GM21526 (cell line): ENCODE results near the gene TMLHE.
A peak's percentile ranks its signal among the peaks of the same experiment; 100 is the strongest.
"Not testable (repeated sequence)": the region's sequence is repeated elsewhere in the genome, so short reads cannot be mapped to it uniquely, and the experiment has no call there.

Experiments
- ATAC-seq: cut with Tn5 transposase; IDR thresholded peaks from one replicate; pipeline ENCODE4 v1.9.1; 2021; ENCODE audit warnings: moderate library complexity; ENCODE audit not compliant: unreplicated experiment, low FRiP score

The TMLHE gene

GRCh38 chrX:155612312-155613224, at the start of gene TMLHE, which contains the start of gene SPRY3:
TMLHE (minus strand) TSS chrX:155612952; CDS start chrX:155545276, 67,676 bp downstream.
SPRY3 (plus strand) TSS chrX:155612586.
- ATAC-seq: peak; percentile 84

GRCh38 chrX:155662282-155662681, 49.5 kb upstream of the TMLHE start:
- no peak for ATAC-seq

GRCh38 chrX:155645180-155645579, 32.4 kb upstream of the TMLHE start:
- no peak for ATAC-seq

- no peak for ATAC-seq
These were observed 30.5 kb upstream of the TMLHE start for GRCh38 chrX:155643240-155643639.

GRCh38 chrX:155641371-155641770, 28.6 kb upstream of the TMLHE start:
- not testable (repeated sequence) for ATAC-seq

GRCh38 chrX:155637714-155638113, 25.0 kb upstream of the TMLHE start:
- ATAC-seq: no peak

- not testable (repeated sequence) for ATAC-seq
These were observed 22.3 kb upstream of the TMLHE start for GRCh38 chrX:155635019-155635418.

- peak; percentile 70 for ATAC-seq
These were observed 19.8 kb upstream of the TMLHE start for GRCh38 chrX:155632431-155633100.

GRCh38 chrX:155620110-155620509, 7.4 kb upstream of the TMLHE start:
- not testable (repeated sequence) for ATAC-seq

GRCh38 chrX:155615938-155616337, 3.2 kb upstream of the TMLHE start:
- no peak for ATAC-seq

- no peak for ATAC-seq
These were observed 1.3 kb upstream of the TMLHE start for GRCh38 chrX:155613927-155614559.

- no peak for ATAC-seq
These were observed 1.4 kb downstream of the TMLHE start for GRCh38 chrX:155611302-155611701.

GRCh38 chrX:155592981-155593380, 19.8 kb downstream of the TMLHE start:
- ATAC-seq: no peak

- no peak for ATAC-seq
These were observed 20.4 kb downstream of the TMLHE start for GRCh38 chrX:155592331-155592730.

GRCh38 chrX:155577682-155578081, 35.1 kb downstream of the TMLHE start:
- ATAC-seq: no peak

GRCh38 chrX:155563099-155563498, 49.7 kb downstream of the TMLHE start:
- ATAC-seq: no peak

GRCh38 chrX:155544881-155545280, 67.9 kb downstream of the TMLHE start:
- ATAC-seq: no peak

- no peak for ATAC-seq
These were observed 76.9 kb downstream of the TMLHE start for GRCh38 chrX:155535866-155536265.

- ATAC-seq: no peak
These were observed 78.0 kb downstream of the TMLHE start for GRCh38 chrX:155534800-155535199.

GRCh38 chrX:155527023-155527422, 85.7 kb downstream of the TMLHE start:
- ATAC-seq: not testable (repeated sequence)

GRCh38 chrX:155514225-155514624, 98.5 kb downstream of the TMLHE start:
- no peak for ATAC-seq
